NCI-H2081 (cell line): ENCODE results near the gene CFC1B.
"Not testable (repeated sequence)": the region's sequence is repeated elsewhere in the genome, so short reads cannot be mapped to it uniquely, and the experiment has no call there.

ENCODE experiments used
- DNase-seq, 2 experiments: peaks; one replicate each; lab custom pipeline; 2025; lab: John Stamatoyannopoulos, UW

The CFC1B gene

GRCh38 chr2:130566165-130566564 is 45.1 kb downstream of the CFC1B start:
- DNase-seq: not testable (repeated sequence)

- not testable (repeated sequence) for DNase-seq
Measured at GRCh38 chr2:130571929-130572328, 50.9 kb downstream of the CFC1B start.

- not testable (repeated sequence) for DNase-seq
Measured at GRCh38 chr2:130574230-130574629, 53.2 kb downstream of the CFC1B start.

GRCh38 chr2:130576209-130576784 is 55.3 kb downstream of the CFC1B start:
- not testable (repeated sequence) for DNase-seq

GRCh38 chr2:130577559-130577958 is 56.5 kb downstream of the CFC1B start:
- DNase-seq: not testable (repeated sequence)
